22Rv1 (cell line): ENCODE data around the gene TAOK3.

ENCODE experiments used
- H3K27ac ChIP-seq: fragments of 450-650 bp; 2 replicates; pipeline ENCODE4 v1.5.1; 2017
- ZFX ChIP-seq: fragments of 450-650 bp; IDR thresholded peaks from 2 replicates; pipeline ENCODE4 v1.6.1; 2017; ENCODE audit warnings: antibody characterized with exemption, borderline replicate concordance
- TF ChIP-seq, protein P1 (sequence below): fragments of 450-650 bp; IDR thresholded peaks from 2 replicates; pipeline ENCODE4 v1.5.1; 2017; ENCODE audit warnings: mild to moderate bottlenecking

Gene TAOK3

DNA sequence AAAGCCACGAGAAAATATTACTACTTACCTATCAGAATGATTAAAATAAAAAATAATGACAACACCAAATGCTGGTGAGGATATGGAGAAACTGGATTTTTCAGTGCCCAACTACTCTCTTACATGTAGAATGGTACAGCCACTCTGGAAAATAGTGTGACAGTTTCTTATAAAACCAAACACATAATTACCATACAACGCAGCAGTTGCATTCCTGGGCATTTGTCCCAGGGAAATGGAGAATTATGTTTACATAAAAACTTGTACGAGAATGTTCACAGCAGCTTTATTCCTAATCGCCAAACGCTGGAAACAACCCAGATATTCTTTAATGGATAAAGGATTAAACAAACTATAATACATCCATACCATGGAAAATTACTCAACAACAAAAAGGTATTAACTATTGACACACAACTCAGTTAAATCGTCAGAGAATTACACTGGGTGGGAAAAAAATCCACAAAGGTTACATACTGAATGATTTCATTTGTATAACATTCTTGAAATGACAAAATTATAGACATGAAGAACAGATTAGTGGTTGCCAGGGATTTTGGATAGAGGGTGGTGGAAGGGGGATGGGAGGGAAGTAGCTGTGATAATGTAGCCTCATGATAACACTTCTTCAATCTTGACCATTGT lies 35.4 kb downstream of the TAOK3 start:
- TF ChIP-seq ZFX: no peak
- TF ChIP-seq, protein P1, sequence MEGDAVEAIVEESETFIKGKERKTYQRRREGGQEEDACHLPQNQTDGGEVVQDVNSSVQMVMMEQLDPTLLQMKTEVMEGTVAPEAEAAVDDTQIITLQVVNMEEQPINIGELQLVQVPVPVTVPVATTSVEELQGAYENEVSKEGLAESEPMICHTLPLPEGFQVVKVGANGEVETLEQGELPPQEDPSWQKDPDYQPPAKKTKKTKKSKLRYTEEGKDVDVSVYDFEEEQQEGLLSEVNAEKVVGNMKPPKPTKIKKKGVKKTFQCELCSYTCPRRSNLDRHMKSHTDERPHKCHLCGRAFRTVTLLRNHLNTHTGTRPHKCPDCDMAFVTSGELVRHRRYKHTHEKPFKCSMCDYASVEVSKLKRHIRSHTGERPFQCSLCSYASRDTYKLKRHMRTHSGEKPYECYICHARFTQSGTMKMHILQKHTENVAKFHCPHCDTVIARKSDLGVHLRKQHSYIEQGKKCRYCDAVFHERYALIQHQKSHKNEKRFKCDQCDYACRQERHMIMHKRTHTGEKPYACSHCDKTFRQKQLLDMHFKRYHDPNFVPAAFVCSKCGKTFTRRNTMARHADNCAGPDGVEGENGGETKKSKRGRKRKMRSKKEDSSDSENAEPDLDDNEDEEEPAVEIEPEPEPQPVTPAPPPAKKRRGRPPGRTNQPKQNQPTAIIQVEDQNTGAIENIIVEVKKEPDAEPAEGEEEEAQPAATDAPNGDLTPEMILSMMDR: no peak
- H3K27ac ChIP-seq: 0 out of 2 replicates have a peak overlapping the region, but pooled peaks have one; percentile 3

- TF ChIP-seq, protein P1: no peak
- TF ChIP-seq ZFX: no peak
- H3K27ac ChIP-seq: no peak overlapping the region
Measured at GRCh38 chr12:118336123-118336522, 36.6 kb downstream of the TAOK3 start.

GRCh38 chr12:118334939-118335567 lies 37.7 kb downstream of the TAOK3 start:
- no peak overlapping the region for H3K27ac ChIP-seq
- TF ChIP-seq, protein P1: no peak
- no peak for TF ChIP-seq ZFX

DNA sequence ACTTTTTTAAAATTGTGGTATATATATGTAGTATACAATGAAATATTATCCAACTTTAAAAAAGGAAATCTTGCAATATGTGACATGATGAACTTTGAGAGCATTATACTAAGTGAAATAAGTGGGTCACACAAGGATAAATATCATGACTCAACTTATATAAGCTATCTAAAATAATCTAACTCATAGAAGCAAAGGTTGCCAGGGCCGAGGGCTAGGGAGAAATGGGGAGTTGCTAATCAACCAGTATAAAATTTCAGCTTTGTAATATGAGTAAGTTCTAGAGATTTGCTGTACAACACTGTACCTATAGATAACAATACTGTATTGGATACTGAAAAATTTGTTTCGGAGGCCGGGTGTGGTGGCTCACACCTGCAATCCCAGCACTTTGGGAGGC lies 38.5 kb downstream of the TAOK3 start:
- TF ChIP-seq, protein P1: no peak
- no peak for TF ChIP-seq ZFX
- no peak overlapping the region for H3K27ac ChIP-seq

DNA sequence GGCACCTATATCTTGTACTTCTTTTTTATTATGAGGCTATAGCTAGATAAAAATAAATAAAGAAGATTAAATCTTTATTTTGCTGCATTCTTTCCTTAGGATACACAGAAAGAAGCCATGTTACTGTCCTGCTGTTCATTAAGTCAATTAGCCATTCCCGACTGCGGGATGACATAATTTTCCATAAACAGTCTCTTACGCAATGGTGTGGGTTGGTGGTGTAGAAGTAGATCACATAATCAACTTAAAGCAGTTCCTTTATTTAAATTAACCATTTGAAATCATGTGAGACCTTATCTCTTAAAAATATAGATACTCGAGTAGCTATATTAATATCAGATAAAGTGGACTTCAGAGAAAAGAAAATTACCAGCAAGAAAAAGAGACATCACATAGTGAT lies 40.2 kb downstream of the TAOK3 start:
- TF ChIP-seq, protein P1: no peak
- TF ChIP-seq ZFX: no peak

GRCh38 chr12:118330421-118331018 lies 42.2 kb downstream of the TAOK3 start:
- H3K27ac ChIP-seq: peak overlapping the region; percentile 19
- TF ChIP-seq ZFX: no peak
- TF ChIP-seq, protein P1: no peak

More for the DNA sequence above, 40.2 kb downstream of the TAOK3 start:
- H3K27ac ChIP-seq: no peak overlapping the region
